Upper lobe of left lung (tissue), 4 donors: Measurements from ENCODE around the gene CCDC197.

ENCODE experiments used
- CTCF ChIP-seq, 6 experiments: fragments of 450-650 bp in 4 of 6; fragments of 200-600 bp in 2 of 6; sonication (generic) in 2 of 6; IDR thresholded peaks; one replicate each; pipeline ENCODE4 v1.5.1; 2016 to 2019; ENCODE audit warnings: antibody characterized with exemption in 6 of 6
- EP300 ChIP-seq, 4 donors: sonication (generic); formaldehyde crosslinking; IDR thresholded peaks; one replicate each; pipeline ENCODE4 v1.5.1; 2017; ENCODE audit warnings: antibody characterized with exemption in 4 of 4, control low read depth in 2 of 4
- POLR2A ChIP-seq, 4 donors: fragments of 450-650 bp; IDR thresholded peaks; one replicate each; pipeline ENCODE4 v1.5.1; 2016 to 2017; ENCODE audit warnings: antibody characterized with exemption in 4 of 4, mild to moderate bottlenecking in 2 of 4
- POLR2AphosphoS5 ChIP-seq, 2 donors: sonication (generic); formaldehyde crosslinking; IDR thresholded peaks; one replicate each; pipeline ENCODE4 v1.5.1; 2017; ENCODE audit warnings: antibody characterized with exemption in 2 of 2

- TF ChIP-seq POLR2A (IDR thresholded peaks at IDR 0.05): no peak
- no peak for TF ChIP-seq CTCF (IDR thresholded peaks at IDR 0.05)
- no peak for TF ChIP-seq EP300 (IDR thresholded peaks at IDR 0.05)
- TF ChIP-seq POLR2AphosphoS5 (IDR thresholded peaks at IDR 0.05): no peak
These were observed 61.1 kb downstream of the CCDC197 start for GRCh38 chr14:94058128-94058673.
